Endothelial cell of umbilical vein (primary cell): ENCODE measurements around the gene MED6. TPM values are rescaled to one million over a fixed set of nuclear protein-coding genes. Genes with fewer than 3 reads are reported as not detected.

Source experiments
- BruUV-seq: library from RNA; stranded (reverse); fragments of 400-500 nt; replicated peaks from 2 replicates; lab custom pipeline; 2021; lab: Mats Ljungman, UMichigan
- CTCF ChIA-PET: fragments of 300-600, 350-600 bp; sonication (Branson Sonifier 250); formaldehyde crosslinking; loops from one replicate; lab custom pipeline; 2021; ENCODE audit warnings: antibody characterized with exemption, inconsistent platforms; lab: Charles Lee
- POLR2A ChIA-PET: fragments of 300-600, 350-600 bp; sonication (Branson Sonifier 250); formaldehyde crosslinking; loops from one replicate; lab custom pipeline; 2021; ENCODE audit warnings: antibody characterized with exemption, inconsistent platforms; lab: Charles Lee
- DNase-seq: peaks from one replicate; pipeline ENCODE4 v3.0.0-alpha.2; 2011; ENCODE audit warnings: low read depth, low spot score
- FAIRE-seq: peaks from 2 replicates; lab custom pipeline; 2011; peaks lifted over from hg19 to GRCh38; lab: Jason Lieb, UNC
- H2AFZ ChIP-seq: 2 replicates; pipeline ENCODE4 v1.6.0; 2012; ENCODE audit warnings: low read depth, low read length, control low read depth, inconsistent platforms
- H3K27ac ChIP-seq: 2 replicates; pipeline ENCODE4 v1.5.1; 2011; ENCODE audit warnings: low read depth, mild to moderate bottlenecking, control low read depth, low read length, moderate library complexity; ENCODE audit not compliant: insufficient read depth
- H3K27me3 ChIP-seq, 2 experiments: 2 replicates each; pipeline versions ENCODE4 v1.6.0 to v1.6.1; 2011; ENCODE audit warnings: low read length in 2 of 2, mixed read lengths in 1 of 2; ENCODE audit not compliant: control insufficient read depth in 2 of 2, insufficient read depth in 2 of 2
- H3K36me3 ChIP-seq, 2 experiments: 2 replicates in 1 of 2; 3 replicates in 1 of 2; pipeline ENCODE4 v1.5.1; 2011; ENCODE audit warnings: low read length in 2 of 2, mild to moderate bottlenecking in 1 of 2, moderate library complexity in 1 of 2; ENCODE audit not compliant: control insufficient read depth in 2 of 2, insufficient read depth in 2 of 2; ENCODE audit errors: extremely low read depth in 1 of 2
- H3K4me1 ChIP-seq: 3 replicates; pipeline ENCODE4 v1.5.1; 2011; ENCODE audit warnings: mild to moderate bottlenecking, low read length; ENCODE audit not compliant: control insufficient read depth, insufficient read depth; ENCODE audit errors: extremely low read depth
- H3K4me2 ChIP-seq: 2 replicates; pipeline ENCODE4 v1.6.1; 2011; ENCODE audit warnings: low read length, control low read depth, mixed read lengths; ENCODE audit not compliant: insufficient read depth
- H3K4me3 ChIP-seq, 3 experiments: fragments of 200-600 bp in 1 of 3; sonication (generic), shearing (Covaris generic) in 1 of 3; replicated peaks in 1 of 3; 2 replicates each; pipeline ENCODE4 v1.5.1; 2011 to 2016; ENCODE audit warnings: control low read depth in 3 of 3, low read length in 3 of 3, mild to moderate bottlenecking in 2 of 3, inconsistent platforms in 1 of 3, low read depth in 1 of 3, moderate library complexity in 1 of 3; ENCODE audit not compliant: insufficient read depth in 1 of 3
- H3K79me2 ChIP-seq: 2 replicates; pipeline ENCODE4 v1.6.0; 2012; ENCODE audit warnings: low read length, inconsistent platforms; ENCODE audit not compliant: control insufficient read depth, insufficient read depth
- H3K9ac ChIP-seq: replicated peaks from 2 replicates; pipeline ENCODE3; 2011; ENCODE audit warnings: low read length, control low read depth; ENCODE audit not compliant: insufficient read depth; ENCODE audit errors: extremely low read depth
- H3K9me1 ChIP-seq: replicated peaks from 3 replicates; pipeline ENCODE4 v1.6.0; 2011; ENCODE audit warnings: mild to moderate bottlenecking, low read length; ENCODE audit not compliant: control insufficient read depth, insufficient read depth; ENCODE audit errors: extremely low read depth
- H3K9me3 ChIP-seq: replicated peaks from 2 replicates; pipeline ENCODE4 v1.5.1; 2012; ENCODE audit warnings: low read length, inconsistent platforms; ENCODE audit not compliant: control insufficient read depth, insufficient read depth
- H4K20me1 ChIP-seq: replicated peaks from 2 replicates; pipeline ENCODE3; 2011; ENCODE audit warnings: mild to moderate bottlenecking, low read length; ENCODE audit not compliant: control insufficient read depth, insufficient read depth; ENCODE audit errors: extremely low read depth
- CTCF ChIP-seq, 2 donors: IDR thresholded peaks; 1 replicate in 1 of 2; 2 replicates in 1 of 2; pipeline ENCODE4 v1.5.1; 2011; ENCODE audit warnings: low read length in 2 of 2, mild to moderate bottlenecking in 2 of 2, moderate library complexity in 2 of 2, control low read depth in 1 of 2, inconsistent platforms in 1 of 2, low read depth in 1 of 2; ENCODE audit not compliant: insufficient read depth in 1 of 2; ENCODE audit errors: extremely low read depth in 1 of 2
- EZH2 ChIP-seq: IDR thresholded peaks from 2 replicates; pipeline ENCODE4 v1.6.1; 2012; ENCODE audit warnings: borderline replicate concordance, low read depth, mild to moderate bottlenecking, moderate library complexity, low read length, inconsistent platforms; ENCODE audit not compliant: severe bottlenecking
- FOS ChIP-seq: IDR thresholded peaks from 2 replicates; pipeline ENCODE4 v1.6.1; 2011; ENCODE audit warnings: mild to moderate bottlenecking, low read length, moderate library complexity, borderline replicate concordance; ENCODE audit not compliant: insufficient read depth
- GATA2 ChIP-seq: IDR thresholded peaks from 2 replicates; pipeline ENCODE4 v1.7.0; 2011; ENCODE audit warnings: low read depth, mild to moderate bottlenecking, moderate library complexity, mixed read lengths, low read length; ENCODE audit not compliant: insufficient read length, insufficient read depth
- JUN ChIP-seq: IDR thresholded peaks from 2 replicates; pipeline ENCODE4 v1.6.1; 2011; ENCODE audit warnings: borderline replicate concordance, low read depth; ENCODE audit not compliant: insufficient read length, insufficient read depth
- MAX ChIP-seq: IDR thresholded peaks from 2 replicates; pipeline ENCODE4 v1.6.1; 2011; ENCODE audit not compliant: insufficient read depth, insufficient read length
- MYC ChIP-seq: IDR thresholded peaks from one replicate; pipeline ENCODE4 v1.6.1; 2011; ENCODE audit warnings: mild to moderate bottlenecking, low read depth, low read length
- POLR2A ChIP-seq: IDR thresholded peaks from 2 replicates; pipeline ENCODE4 v1.6.1; 2012; ENCODE audit warnings: low read depth, mild to moderate bottlenecking, control low read depth, low read length
- POLR2AphosphoS5 ChIP-seq: IDR thresholded peaks from 2 replicates; pipeline ENCODE4 v1.6.1; 2012; ENCODE audit warnings: low read depth, mild to moderate bottlenecking, control low read depth, low read length, moderate library complexity; ENCODE audit not compliant: insufficient read depth
- dilution Hi-C: fragments of 300-500 bp; cut with MboI; formaldehyde crosslinking; loops from one replicate; pipeline ENCODE4 v1.15.0; 2019; ENCODE audit warnings: low sequenced_read_pairs; ENCODE audit not compliant: extremely low pct_ligation_motif_present
- intact Hi-C: fragments of 100-400 bp; cut with micrococcal nuclease; formaldehyde crosslinking; loops from one replicate; pipeline ENCODE4 v1.10.0; 2022
- polyA plus RNA-seq, 4 experiments: library from polyadenylated mRNA; depleted of rRNA in 3 of 4; stranded (reverse) in 3 of 4; unstranded in 1 of 4; fragments of >200 nt; gene quantifications; 2 replicates each; pipeline versions ENCODE4 v1.2.1 to v1.2.3, GENCODE V29; 2011 to 2012; ENCODE audit warnings: missing spikeins in 1 of 4
- total RNA-seq: library from RNA; stranded (reverse); gene quantifications from 2 replicates; pipeline ENCODE4 v1.2.3, GENCODE V29; 2021

The MED6 gene
- total and polyA plus RNA-seq, 2 donors (not counting 3 experiments of a cell fraction or from before 2014, with no cell fraction given): 22.8 to 41.5 TPM

GRCh38 chr14:70558356-70558755 is 42.1 kb downstream of the MED6 start:
- Histone ChIP-seq H2AFZ (no peak overlapping the region), H3K27ac (no peak overlapping the region), H3K4me2 (no peak overlapping the region), H3K27me3 (no peaks in the 10 kb centered on the region), H3K36me3 (no peaks in the 10 kb centered on the region), H3K4me3 (no peak overlapping the region), H3K9ac (no peak overlapping the region), H4K20me1 (no peaks in the 10 kb centered on the region), H3K9me1 (no peaks in the 10 kb centered on the region), H3K9me3 (no peaks in the 10 kb centered on the region), H3K79me2 (no peaks in the 10 kb centered on the region), H3K4me1 (no peaks in the 10 kb centered on the region)
- DNase-seq (no peak), FAIRE-seq (no peak)
- dilution Hi-C loops: no loop called here
- ChIA-PET POLR2A (no interaction called here), CTCF (no interaction called here)
- TF ChIP-seq MAX: no peak
- TF ChIP-seq MYC: no peak
- no peak for TF ChIP-seq EZH2
- no peak for TF ChIP-seq POLR2AphosphoS5
- TF ChIP-seq FOS: no peak
- no peak for TF ChIP-seq GATA2
- TF ChIP-seq JUN: no peak
- no peak for TF ChIP-seq CTCF (IDR thresholded peaks at IDR 0.05; ENCODE audit: extremely low read depth in 1 of 2, insufficient read depth in 1 of 2, low read depth in 1 of 2, low read length in 2 of 2)
- TF ChIP-seq POLR2A: no peak
- BruUV-seq: no TSS peak
- intact Hi-C loops: no loop called here
